GM11168 (cell line): Measurements from ENCODE around the gene ST6GALNAC3.
"Not testable (repeated sequence)": the region's sequence is repeated elsewhere in the genome, so short reads cannot be mapped to it uniquely, and the experiment has no call there.

Experiments used
- in situ Hi-C: fragments of 300-500 bp; cut with MboI; formaldehyde crosslinking; loops from one replicate; pipeline ENCODE4 v1.12.0; 2022; ENCODE audit warnings: low sequenced_read_pairs; ENCODE audit not compliant: unreplicated experiment

ST6GALNAC3 gene

GRCh38 chr1:76070538-76070937 lies 4.0 kb upstream of the ST6GALNAC3 start:
- in situ Hi-C loops = no loop called here

GRCh38 chr1:76073481-76073880 lies 1.1 kb upstream of the ST6GALNAC3 start:
- in situ Hi-C loops = no loop called here

- in situ Hi-C loops = no loop called here
These were observed 593 bp downstream of the ST6GALNAC3 start for GRCh38 chr1:76075188-76075489.

GRCh38 chr1:76075877-76076276 lies 1.3 kb downstream of the ST6GALNAC3 start:
- in situ Hi-C loops = no loop called here

- in situ Hi-C loops = no loop called here
These were observed 5.1 kb downstream of the ST6GALNAC3 start for GRCh38 chr1:76079475-76080227.

DNA sequence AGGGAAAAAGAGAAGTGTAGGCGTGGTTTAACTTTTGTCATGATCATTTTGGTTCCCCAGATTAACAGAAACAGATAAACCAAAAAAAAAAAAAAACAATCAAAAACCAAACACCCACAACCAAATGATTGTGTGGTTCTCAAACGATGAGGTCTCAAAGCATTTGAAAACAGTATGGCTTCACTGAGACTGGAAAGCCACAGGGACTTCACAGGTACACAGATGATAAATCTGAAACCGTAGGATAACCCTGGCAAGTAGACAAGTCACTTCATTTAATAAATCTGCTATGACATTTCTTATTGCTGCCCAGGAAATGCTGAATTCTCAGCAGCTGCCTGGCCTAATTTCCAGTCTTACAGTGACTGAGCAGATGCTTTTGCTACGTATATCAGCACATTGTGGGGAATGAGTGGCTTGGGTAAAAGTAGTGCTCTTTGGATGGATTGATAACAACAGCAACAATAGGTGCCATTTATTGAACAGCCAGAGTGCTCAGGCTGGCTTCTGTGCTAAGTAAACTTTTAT lies 6.1 kb downstream of the ST6GALNAC3 start:
- in situ Hi-C loops = no loop called here

DNA sequence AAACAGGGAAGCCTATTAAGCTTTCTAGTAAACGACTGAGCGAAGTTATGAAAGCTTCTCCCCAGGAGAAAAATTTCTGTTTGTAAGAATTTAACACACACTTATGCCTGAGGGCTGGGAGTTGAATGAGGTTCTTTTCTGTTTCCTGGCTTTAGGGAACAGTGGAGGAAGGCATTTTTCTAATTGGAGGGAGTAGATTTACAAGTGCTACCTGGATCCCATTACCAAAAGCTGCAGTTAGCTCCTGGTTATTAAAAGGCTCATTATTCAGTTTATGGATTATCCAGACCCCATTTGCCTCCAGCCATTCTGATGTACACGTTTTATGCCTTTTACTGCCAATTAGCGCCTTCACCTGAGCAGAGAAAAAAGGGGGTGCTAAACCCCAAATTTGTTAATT lies 7.5 kb downstream of the ST6GALNAC3 start:
- in situ Hi-C loops = no loop called here

DNA sequence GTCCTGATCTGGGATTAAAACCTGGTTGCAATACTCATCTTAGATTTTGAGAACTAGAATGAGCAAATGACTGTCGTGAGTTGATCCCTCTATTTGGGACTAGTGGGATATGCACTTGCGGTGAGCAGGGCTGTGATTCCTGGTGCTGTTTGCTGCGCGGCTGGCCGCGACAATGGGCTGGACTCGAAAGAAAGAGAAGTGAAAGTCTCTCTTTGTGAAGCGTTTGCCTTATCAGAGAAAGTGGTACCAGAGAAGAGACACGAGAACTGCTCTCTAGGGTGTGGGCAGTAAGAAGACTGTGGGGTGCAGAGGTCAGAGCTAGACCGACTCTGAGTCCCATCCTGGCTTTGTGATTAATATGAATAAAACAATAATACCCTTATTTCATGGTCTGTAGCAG lies 8.6 kb downstream of the ST6GALNAC3 start:
- in situ Hi-C loops = no loop called here

DNA sequence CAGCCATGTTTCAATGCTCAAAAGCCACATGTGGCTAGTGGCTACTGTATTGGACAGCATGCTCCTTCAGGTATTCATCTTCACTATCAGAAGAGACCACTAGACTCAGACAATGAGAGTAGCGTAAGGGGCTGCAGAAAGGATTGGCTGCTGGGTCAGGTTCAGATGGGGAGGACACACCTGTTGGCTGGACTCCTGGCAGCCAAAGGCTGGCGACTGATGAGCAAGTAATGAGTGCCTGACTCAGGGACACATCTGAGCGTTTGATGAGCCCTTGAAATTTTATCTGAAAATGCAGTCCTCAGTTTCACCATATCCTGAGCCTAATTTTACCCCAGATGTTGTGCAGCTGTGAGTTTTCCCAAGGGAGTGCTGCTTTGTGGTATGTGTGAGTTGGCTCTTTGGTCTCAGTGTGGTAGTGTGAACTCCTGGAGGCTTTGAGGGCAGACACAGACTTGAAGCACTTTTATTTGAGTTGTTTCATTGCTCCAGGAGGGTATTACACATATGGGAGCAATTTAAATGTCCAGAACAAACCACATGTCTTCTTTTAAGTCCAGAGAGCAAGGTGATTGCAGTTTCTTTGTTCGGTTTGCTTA lies 9.6 kb downstream of the ST6GALNAC3 start:
- in situ Hi-C loops = no loop called here

DNA sequence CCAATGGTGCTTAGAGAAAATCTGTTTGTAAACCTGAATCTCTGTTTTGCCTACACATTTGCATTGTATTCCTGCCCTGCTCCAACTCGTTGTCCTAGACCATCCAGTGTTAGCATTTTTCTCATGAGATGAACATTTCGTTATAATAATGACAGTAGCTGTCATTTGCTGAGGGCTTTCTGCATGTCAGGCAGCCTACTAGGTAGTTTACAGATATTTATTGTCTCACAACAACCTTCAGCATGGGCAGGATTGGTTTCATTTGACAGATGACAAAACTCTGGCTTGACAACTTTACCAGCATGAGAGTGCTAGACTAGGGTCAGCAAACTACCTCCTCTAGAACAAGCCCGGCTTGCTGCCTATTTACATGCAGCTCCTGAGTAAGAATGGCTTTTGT lies 10.1 kb downstream of the ST6GALNAC3 start:
- in situ Hi-C loops = no loop called here

GRCh38 chr1:76086109-76086508 lies 11.6 kb downstream of the ST6GALNAC3 start:
- in situ Hi-C loops = no loop called here

GRCh38 chr1:76086597-76086996 lies 12.1 kb downstream of the ST6GALNAC3 start:
- in situ Hi-C loops = no loop called here

GRCh38 chr1:76090283-76091203 lies 16.0 kb downstream of the ST6GALNAC3 start:
- in situ Hi-C loops = no loop called here

DNA sequence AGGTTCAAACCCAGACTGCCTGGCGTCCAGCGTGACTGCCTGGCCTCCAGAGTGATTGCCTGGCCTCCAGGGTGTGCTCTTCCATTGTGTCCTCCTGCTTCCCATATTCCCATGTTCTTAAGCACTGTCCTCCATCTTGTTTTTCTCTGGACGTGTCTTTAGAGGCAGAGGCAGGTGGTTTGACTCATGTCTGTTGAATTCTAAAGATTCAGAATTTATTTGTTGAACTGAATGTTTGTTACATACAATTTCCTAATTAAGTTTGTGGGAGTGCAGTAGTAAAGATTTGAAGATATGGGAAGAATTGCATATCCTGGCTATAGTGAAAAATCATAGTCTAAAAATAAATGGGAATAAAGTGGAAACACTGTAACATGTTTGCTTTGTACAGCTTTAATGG lies 18.3 kb downstream of the ST6GALNAC3 start:
- in situ Hi-C loops = no loop called here

DNA sequence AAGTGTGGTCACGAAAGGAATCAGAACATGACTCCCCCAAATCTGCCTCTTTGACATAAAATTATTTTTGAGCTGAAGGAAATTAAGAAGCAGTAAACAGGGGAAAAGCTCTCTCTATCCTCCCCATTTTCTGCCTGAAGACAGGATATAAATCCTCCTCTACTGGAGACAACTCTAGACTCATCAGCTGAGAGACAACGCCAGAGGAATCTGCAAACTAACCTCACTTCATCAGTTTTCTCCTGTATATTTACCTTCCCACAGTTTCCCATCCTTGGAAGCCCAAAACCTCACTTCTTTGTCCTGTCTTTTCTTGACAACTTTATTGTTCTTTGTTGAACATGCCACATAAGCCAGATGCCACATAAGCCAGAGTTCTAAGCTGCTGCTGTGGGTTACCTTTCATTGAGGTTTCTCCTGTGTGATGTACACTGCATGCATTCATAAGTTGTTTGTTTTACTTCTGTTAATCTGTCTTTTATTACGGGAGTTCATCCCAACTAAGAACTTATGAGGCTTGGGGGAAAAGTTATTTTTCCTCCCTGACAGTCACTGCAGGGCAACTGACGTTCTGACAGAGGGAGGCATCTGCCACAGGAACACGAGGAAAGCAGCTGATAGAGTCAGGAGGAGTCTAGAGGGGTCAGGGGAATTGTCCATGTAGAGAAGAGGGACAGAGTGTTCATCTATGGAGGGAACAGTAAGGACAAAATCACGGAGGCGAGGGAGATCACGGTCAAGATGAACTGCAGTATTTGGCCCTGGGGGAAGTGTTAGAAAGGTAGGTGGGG lies 19.2 kb downstream of the ST6GALNAC3 start:
- in situ Hi-C loops = no loop called here

- in situ Hi-C loops = no loop called here
These were observed 21.3 kb downstream of the ST6GALNAC3 start for GRCh38 chr1:76095802-76096201.

DNA sequence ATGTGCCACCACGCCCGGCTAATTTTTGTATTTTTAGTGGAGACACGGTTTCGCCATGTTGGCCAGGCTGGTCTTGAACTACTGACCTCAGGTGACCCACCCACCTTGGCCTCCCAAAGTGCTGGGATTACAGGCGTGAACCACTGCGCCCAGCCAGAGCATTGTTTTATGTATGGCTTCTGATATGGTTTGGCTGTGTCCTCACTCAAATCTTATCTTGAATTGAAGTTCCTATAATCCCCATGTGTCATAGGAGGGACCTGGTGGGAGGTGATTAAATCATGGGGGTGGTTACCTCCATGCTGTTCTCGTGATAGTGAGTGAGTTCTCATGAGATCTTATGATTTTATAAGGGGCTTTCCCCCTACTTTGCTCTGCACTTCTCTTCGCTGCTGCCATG lies 22.5 kb downstream of the ST6GALNAC3 start:
- in situ Hi-C loops = not testable (repeated sequence)

- in situ Hi-C loops = no loop called here
These were observed 24.3 kb downstream of the ST6GALNAC3 start for GRCh38 chr1:76098845-76099244.

GRCh38 chr1:76101548-76101947 lies 27.0 kb downstream of the ST6GALNAC3 start:
- in situ Hi-C loops = no loop called here

GRCh38 chr1:76102046-76102445 lies 27.5 kb downstream of the ST6GALNAC3 start:
- in situ Hi-C loops = no loop called here
